ENCODE results near the gene FAM120A. TPM values are rescaled to one million over a fixed set of nuclear protein-coding genes. Genes with fewer than 3 reads are reported as not detected.

FAM120A gene
- total RNA-seq, 6 donors from 2014 or later = 102 to 137 (median 109) TPM

DNA sequence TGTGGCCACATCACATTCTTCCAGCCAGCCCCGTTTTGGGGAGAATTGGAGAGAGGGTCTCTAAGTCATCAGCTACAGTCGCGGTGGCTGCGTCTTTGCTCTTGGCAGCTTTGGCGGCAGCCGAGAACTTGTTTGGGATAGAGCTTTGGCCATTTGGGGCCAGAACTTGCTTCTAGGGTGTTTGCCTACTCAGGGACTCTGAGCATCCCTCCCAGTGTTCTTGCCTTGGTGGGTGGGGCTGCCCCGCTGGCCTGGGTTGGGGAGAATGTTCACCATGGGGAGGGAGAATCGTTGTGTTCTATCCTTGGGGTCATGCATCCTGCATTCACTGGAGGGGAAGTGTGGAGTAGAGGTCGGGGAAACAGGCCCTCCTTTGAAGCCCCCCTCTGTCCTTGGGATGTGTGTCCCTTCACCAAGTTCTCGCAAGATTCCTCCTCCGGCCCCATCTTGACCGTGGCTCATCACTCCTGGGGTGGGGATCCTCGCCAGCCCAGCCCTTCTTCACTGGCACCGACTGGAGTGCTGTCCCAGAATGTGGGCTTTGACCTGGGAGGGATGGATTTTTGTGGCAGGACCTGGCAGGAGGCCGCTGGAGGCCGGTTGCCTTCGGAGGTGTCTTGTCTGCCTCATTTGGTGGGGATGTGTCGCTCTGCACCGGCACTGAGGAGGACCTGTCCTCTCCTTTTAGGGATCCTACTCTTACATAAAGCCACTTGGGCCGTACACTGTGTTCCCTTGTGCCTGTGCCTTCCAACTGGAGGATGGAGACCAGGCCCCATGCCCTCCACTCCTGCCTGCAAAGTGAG is 128.4 kb downstream of the FAM120A start:
- no peaks in the 10 kb centered on the region for H3K9me3 ChIP-seq
- no peaks in the 10 kb centered on the region for H3K36me3 ChIP-seq
- no peak for ATAC-seq (ENCODE audit: low FRiP score in 2 of 2)
- peak overlapping the region in 3 of 4 donors; percentile 17 to 62 (median 38) for H3K27ac ChIP-seq
- H3K27me3 ChIP-seq = no peaks in the 10 kb centered on the region
- TF ChIP-seq POLR2AphosphoS5 (IDR thresholded peaks at IDR 0.05) (no peak), EP300 (IDR thresholded peaks at IDR 0.05) (no peak), POLR2A (IDR thresholded peaks at IDR 0.05) (no peak)
- TF ChIP-seq, protein P1, sequence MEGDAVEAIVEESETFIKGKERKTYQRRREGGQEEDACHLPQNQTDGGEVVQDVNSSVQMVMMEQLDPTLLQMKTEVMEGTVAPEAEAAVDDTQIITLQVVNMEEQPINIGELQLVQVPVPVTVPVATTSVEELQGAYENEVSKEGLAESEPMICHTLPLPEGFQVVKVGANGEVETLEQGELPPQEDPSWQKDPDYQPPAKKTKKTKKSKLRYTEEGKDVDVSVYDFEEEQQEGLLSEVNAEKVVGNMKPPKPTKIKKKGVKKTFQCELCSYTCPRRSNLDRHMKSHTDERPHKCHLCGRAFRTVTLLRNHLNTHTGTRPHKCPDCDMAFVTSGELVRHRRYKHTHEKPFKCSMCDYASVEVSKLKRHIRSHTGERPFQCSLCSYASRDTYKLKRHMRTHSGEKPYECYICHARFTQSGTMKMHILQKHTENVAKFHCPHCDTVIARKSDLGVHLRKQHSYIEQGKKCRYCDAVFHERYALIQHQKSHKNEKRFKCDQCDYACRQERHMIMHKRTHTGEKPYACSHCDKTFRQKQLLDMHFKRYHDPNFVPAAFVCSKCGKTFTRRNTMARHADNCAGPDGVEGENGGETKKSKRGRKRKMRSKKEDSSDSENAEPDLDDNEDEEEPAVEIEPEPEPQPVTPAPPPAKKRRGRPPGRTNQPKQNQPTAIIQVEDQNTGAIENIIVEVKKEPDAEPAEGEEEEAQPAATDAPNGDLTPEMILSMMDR (IDR thresholded peaks at IDR 0.05) = no peak
- WGBS, 2 donors = 81 to 84% methylated on average over 15 to 20 of the region's 20 CpGs
- H3K4me1 ChIP-seq = peaks cover 50 to 63% (median 53%) of the 10 kb centered on the region in 4 donors
- H3K4me3 ChIP-seq = no peak overlapping the region
- peak in 1 of 2 donors; percentile 20 for DNase-seq

DNA sequence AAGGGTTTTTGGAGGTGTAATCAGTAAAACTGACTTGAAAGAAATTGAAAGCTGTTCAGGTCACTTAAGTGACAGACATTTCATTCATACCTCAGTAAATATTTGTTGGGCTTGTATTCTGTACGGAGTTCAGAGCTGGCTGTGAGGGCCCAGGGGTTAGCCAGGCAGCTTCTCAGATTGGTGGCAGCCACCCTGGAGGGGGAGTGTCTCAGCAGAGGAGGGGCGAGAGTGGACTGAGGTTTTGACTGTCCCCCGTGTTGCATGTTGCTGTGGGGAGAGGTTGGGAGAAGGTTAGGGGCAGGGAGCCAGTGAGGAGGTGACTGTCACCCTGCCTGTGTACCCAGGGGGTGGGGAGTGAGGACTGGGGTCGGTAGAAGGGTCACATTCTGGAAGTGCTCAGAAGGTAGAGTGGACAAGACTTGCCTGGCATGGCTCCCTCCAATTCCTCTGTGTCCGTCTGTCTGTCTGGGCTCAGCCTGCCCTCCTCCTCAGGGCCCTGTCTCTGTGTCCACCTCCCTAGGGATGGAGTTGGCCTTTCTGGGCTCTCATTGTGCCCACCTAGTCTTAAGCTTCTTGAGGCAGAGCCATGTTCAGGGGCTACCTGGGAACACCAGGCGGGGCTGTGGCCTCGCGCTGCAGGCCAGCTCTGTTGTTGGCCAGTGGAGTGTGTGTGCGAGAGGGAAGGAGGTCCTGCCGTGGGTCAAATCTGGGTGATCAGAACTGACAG is 129.3 kb downstream of the FAM120A start:
- DNase-seq (peak in 1 of 2 donors; percentile 21), ATAC-seq (ENCODE audit: low FRiP score in 2 of 2) (no peak)
- H3K27me3 ChIP-seq = no peaks in the 10 kb centered on the region
- TF ChIP-seq POLR2A (IDR thresholded peaks at IDR 0.05) (no peak), POLR2AphosphoS5 (IDR thresholded peaks at IDR 0.05) (no peak), EP300 (IDR thresholded peaks at IDR 0.05) (no peak)
- TF ChIP-seq, protein P1 (IDR thresholded peaks at IDR 0.05) = no peak
- WGBS, 2 donors = 53 to 65% methylated on average over 6 to 10 of the region's 10 CpGs
- H3K27ac ChIP-seq = peak overlapping the region in 3 of 4 donors; percentile 2 to 62 (median 41)
- no peaks in the 10 kb centered on the region for H3K9me3 ChIP-seq
- peaks cover 47 to 62% (median 51%) of the 10 kb centered on the region in 4 donors for H3K4me1 ChIP-seq
- H3K36me3 ChIP-seq = no peaks in the 10 kb centered on the region
- H3K4me3 ChIP-seq = no peak overlapping the region

DNA sequence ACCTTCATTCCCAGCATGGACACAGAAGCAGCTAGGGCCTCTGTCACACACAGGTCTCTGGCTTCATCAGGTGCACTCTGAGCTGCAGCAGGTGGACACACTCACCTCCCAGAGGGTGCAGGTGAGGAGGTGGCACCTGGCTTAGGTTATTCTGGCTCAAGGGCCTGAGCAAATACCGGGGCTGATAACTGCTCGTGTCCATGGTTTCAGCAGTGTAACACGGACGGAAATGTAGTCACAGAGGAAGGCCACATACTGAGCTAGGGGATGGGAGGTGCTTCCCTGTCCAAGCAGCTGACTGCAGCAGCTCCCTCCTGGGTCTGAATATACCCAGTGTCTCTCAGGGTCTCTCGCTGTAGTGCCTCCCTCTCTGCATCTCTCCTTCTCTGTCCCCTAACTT is 130.6 kb downstream of the FAM120A start:
- ATAC-seq (ENCODE audit: low FRiP score in 2 of 2) (peak; percentile 33 to 87), DNase-seq (peak in 1 of 2 donors; percentile 83)
- 31% methylated on average over 5 of the region's 5 CpGs for WGBS, 2 donors
- Histone ChIP-seq H3K9me3 (no peaks in the 10 kb centered on the region), H3K36me3 (no peaks in the 10 kb centered on the region), H3K27me3 (no peaks in the 10 kb centered on the region), H3K4me3 (no peak overlapping the region), H3K27ac (peak overlapping the region; percentile 29 to 62 (median 44)), H3K4me1 (peaks cover 55 to 73% (median 61%) of the 10 kb centered on the region in 4 donors)
- TF ChIP-seq POLR2A (IDR thresholded peaks at IDR 0.05) = peak in 1 of 4 donors; percentile 13
- peak in 1 of 2 donors; percentile 33 for TF ChIP-seq POLR2AphosphoS5 (IDR thresholded peaks at IDR 0.05)
- no peak for TF ChIP-seq EP300 (IDR thresholded peaks at IDR 0.05)
- TF ChIP-seq, protein P1 (IDR thresholded peaks at IDR 0.05) = no peak

DNA sequence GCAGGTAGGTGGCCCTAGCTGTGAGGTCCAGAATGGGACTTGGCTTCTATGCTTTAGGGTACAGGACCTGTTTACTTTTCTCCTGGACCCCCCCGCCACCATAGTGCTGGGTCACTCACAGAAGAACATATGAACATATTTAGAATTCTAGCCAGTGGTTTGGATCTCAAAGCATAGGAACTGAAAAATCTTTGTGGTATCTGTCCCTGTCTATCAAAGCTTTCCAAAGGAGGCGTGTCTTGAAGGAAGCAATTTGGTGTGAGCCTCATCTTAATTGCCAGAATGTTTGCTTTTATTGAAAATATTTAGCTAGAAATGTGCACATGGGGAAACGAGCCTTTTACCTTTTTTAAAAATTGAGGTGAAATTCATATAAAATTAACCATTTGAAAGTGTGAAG is 131.1 kb downstream of the FAM120A start:
- Histone ChIP-seq H3K9me3 (no peaks in the 10 kb centered on the region), H3K27ac (peak overlapping the region; percentile 29 to 62 (median 44)), H3K4me3 (no peak overlapping the region), H3K4me1 (peaks cover 57 to 76% (median 61%) of the 10 kb centered on the region in 4 donors), H3K36me3 (no peaks in the 10 kb centered on the region), H3K27me3 (no peaks in the 10 kb centered on the region)
- WGBS, 2 donors = 62 to 68% methylated on average over 3 of the region's 3 CpGs
- DNase-seq (no peak), ATAC-seq (ENCODE audit: low FRiP score in 2 of 2) (no peak)
- TF ChIP-seq POLR2AphosphoS5 (IDR thresholded peaks at IDR 0.05) (no peak), EP300 (IDR thresholded peaks at IDR 0.05) (no peak), POLR2A (IDR thresholded peaks at IDR 0.05) (no peak)
- TF ChIP-seq, protein P1 (IDR thresholded peaks at IDR 0.05) = no peak

Measured in upper lobe of left lung (tissue), 6 donors.